ENCODE results near the gene RPS6KA4. TPM values are rescaled to one million over a fixed set of nuclear protein-coding genes. Genes with fewer than 3 reads are reported as not detected.

Gene RPS6KA4
- total and polyA plus RNA-seq, 7 donors, result 14.4 to 48.4 (median 17.9) TPM

DNA sequence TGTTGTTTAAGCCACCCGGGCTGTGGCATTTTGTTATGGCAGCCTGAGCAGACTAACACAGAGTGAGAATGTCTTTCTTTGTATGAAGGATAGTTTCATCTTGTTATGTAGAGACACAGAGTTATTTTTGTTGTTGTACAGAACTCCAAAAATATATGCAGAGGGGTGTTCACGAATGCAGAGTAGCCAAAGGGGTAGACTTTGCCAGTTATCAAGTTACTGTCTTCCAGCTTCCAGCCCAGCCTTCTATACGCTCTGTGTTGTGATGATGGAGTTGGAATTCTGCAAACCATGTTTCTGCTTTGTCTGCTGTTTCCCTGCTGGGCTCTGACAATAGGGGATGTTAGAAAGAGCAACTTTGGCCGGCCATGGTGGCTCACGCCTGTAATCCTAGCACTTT, 44.1 kb downstream of the RPS6KA4 start:
- Histone ChIP-seq H3K9me3 (no peaks in the 10 kb centered on the region), H3K27ac (no peak overlapping the region), H3K4me3 (no peak overlapping the region), H3K36me3 (no peaks in the 10 kb centered on the region), H3K4me1 (peaks cover 0 to 14% (median 11%) of the 10 kb centered on the region in 4 donors), H3K27me3 (no peaks in the 10 kb centered on the region)
- 83 to 86% methylated on average over 5 of the region's 5 CpGs for WGBS, 2 donors
- intact Hi-C loops (cut with DNase I), result no loop called here
- TF ChIP-seq EP300 (IDR thresholded peaks at IDR 0.05), result no peak
- TF ChIP-seq POLR2AphosphoS5 (IDR thresholded peaks at IDR 0.05), result no peak
- TF ChIP-seq CTCF (IDR thresholded peaks at IDR 0.05), result no peak
- no peak for TF ChIP-seq POLR2A (IDR thresholded peaks at IDR 0.05)
- no peak for DNase-seq

GRCh38 chr11:64406221-64406946, 47.4 kb downstream of the RPS6KA4 start:
- TF ChIP-seq POLR2A (IDR thresholded peaks at IDR 0.05) (no peak), CTCF (IDR thresholded peaks at IDR 0.05) (no peak), EP300 (IDR thresholded peaks at IDR 0.05) (no peak), POLR2AphosphoS5 (IDR thresholded peaks at IDR 0.05) (peak in 2 of 4 donors; percentile 20 to 34)
- H3K27ac ChIP-seq, result peak overlapping the region in 2 of 4 donors; percentile 4 to 49

GRCh38 chr11:64407221-64407620, 48.3 kb downstream of the RPS6KA4 start:
- Histone ChIP-seq H3K4me3 (no peak overlapping the region), H3K4me1 (peaks cover 0 to 28% (median 27%) of the 10 kb centered on the region in 4 donors), H3K9me3 (no peaks in the 10 kb centered on the region), H3K36me3 (no peaks in the 10 kb centered on the region), H3K27me3 (no peaks in the 10 kb centered on the region), H3K27ac (no peak overlapping the region)
- TF ChIP-seq POLR2A (IDR thresholded peaks at IDR 0.05) (no peak), CTCF (IDR thresholded peaks at IDR 0.05) (no peak), EP300 (IDR thresholded peaks at IDR 0.05) (no peak), POLR2AphosphoS5 (IDR thresholded peaks at IDR 0.05) (no peak)
- intact Hi-C loops (cut with DNase I), result no loop called here
- no peak for DNase-seq
- 91 to 92% methylated on average over 11 of the region's 11 CpGs for WGBS, 2 donors

More at GRCh38 chr11:64406221-64406946, 47.4 kb downstream of the RPS6KA4 start:
- Histone ChIP-seq H3K9me3 (no peaks in the 10 kb centered on the region), H3K4me1 (peaks cover 0 to 28% (median 27%) of the 10 kb centered on the region in 4 donors), H3K36me3 (no peaks in the 10 kb centered on the region), H3K27me3 (no peaks in the 10 kb centered on the region), H3K4me3 (no peak overlapping the region)
- 59 to 67% methylated on average over 10 of the region's 10 CpGs for WGBS, 2 donors
- intact Hi-C loops (cut with DNase I), result no loop called here
- DNase-seq, result peak; percentile 78

DNA sequence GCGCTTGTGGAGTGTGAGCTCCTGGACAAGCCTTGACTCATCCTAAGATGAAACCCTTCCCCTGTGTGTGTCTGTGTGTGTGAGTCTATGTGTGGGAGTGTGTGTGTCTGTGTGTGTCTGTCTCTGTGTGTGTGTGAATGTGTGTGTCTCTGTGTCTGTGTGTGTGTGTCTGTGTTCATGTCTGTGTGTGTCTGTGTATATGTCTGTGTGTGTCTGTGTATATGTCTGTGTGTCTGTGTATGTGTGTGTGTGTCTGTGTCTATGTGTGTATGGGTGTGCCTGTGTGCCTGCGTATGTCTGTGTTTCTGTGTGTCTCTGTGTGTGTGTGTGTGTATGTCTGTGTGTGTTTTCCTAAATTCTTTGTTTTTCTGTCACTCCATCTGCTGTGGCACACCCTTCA, 48.7 kb downstream of the RPS6KA4 start:
- intact Hi-C loops (cut with DNase I), result no loop called here
- 97 to 98% methylated on average over 2 of the region's 2 CpGs for WGBS, 2 donors
- Histone ChIP-seq H3K4me3 (no peak overlapping the region), H3K9me3 (no peaks in the 10 kb centered on the region), H3K27me3 (no peaks in the 10 kb centered on the region), H3K27ac (no peak overlapping the region), H3K36me3 (no peaks in the 10 kb centered on the region), H3K4me1 (peaks cover 0 to 28% (median 27%) of the 10 kb centered on the region in 4 donors)
- TF ChIP-seq POLR2AphosphoS5 (IDR thresholded peaks at IDR 0.05), result no peak
- TF ChIP-seq POLR2A (IDR thresholded peaks at IDR 0.05), result no peak
- no peak for TF ChIP-seq CTCF (IDR thresholded peaks at IDR 0.05)
- no peak for TF ChIP-seq EP300 (IDR thresholded peaks at IDR 0.05)
- no peak for DNase-seq

Data from sigmoid colon (tissue), 7 donors.